ENCODE data around the gene SLC30A1.
"Not testable (repeated sequence)": the region's sequence is repeated elsewhere in the genome, so short reads cannot be mapped to it uniquely, and the experiment has no call there.

The SLC30A1 gene

GRCh38 chr1:211547710-211548109 is 31.3 kb downstream of the SLC30A1 start:
- no peak for DNase-seq (ENCODE audit: low spot score)

- DNase-seq (ENCODE audit: low spot score): no peak
Observed at GRCh38 chr1:211546543-211546942, 32.4 kb downstream of the SLC30A1 start.

- no peak for DNase-seq (ENCODE audit: low spot score)
Observed at GRCh38 chr1:211543025-211543424, 35.9 kb downstream of the SLC30A1 start.

- DNase-seq (ENCODE audit: low spot score): no peak
Observed at GRCh38 chr1:211541720-211542477, 37.1 kb downstream of the SLC30A1 start.

- no peak for DNase-seq (ENCODE audit: low spot score)
Observed at GRCh38 chr1:211541278-211541677, 37.7 kb downstream of the SLC30A1 start.

GRCh38 chr1:211540824-211541223 is 38.1 kb downstream of the SLC30A1 start:
- not testable (repeated sequence) for DNase-seq (ENCODE audit: low spot score)

GRCh38 chr1:211538287-211538686 is 40.7 kb downstream of the SLC30A1 start:
- DNase-seq (ENCODE audit: low spot score): no peak

GRCh38 chr1:211537253-211537652 is 41.7 kb downstream of the SLC30A1 start:
- no peak for DNase-seq (ENCODE audit: low spot score)

- DNase-seq (ENCODE audit: low spot score): no peak
Observed at GRCh38 chr1:211536606-211537005, 42.4 kb downstream of the SLC30A1 start.

GRCh38 chr1:211535346-211535745 is 43.6 kb downstream of the SLC30A1 start:
- no peak for DNase-seq (ENCODE audit: low spot score)

GRCh38 chr1:211534545-211535291 is 44.2 kb downstream of the SLC30A1 start:
- no peak for DNase-seq (ENCODE audit: low spot score)

GRCh38 chr1:211532088-211532444 is 46.9 kb downstream of the SLC30A1 start:
- no peak for DNase-seq (ENCODE audit: low spot score)

GRCh38 chr1:211531194-211532087 is 47.5 kb downstream of the SLC30A1 start:
- no peak for DNase-seq (ENCODE audit: low spot score)

- no peak for DNase-seq (ENCODE audit: low spot score)
Observed at GRCh38 chr1:211530102-211530501, 48.9 kb downstream of the SLC30A1 start.

GRCh38 chr1:211529453-211529852 is 49.5 kb downstream of the SLC30A1 start:
- no peak for DNase-seq (ENCODE audit: low spot score)

- no peak for DNase-seq (ENCODE audit: low spot score)
Observed at GRCh38 chr1:211529011-211529410, 50.0 kb downstream of the SLC30A1 start.

GRCh38 chr1:211527888-211528287 is 51.1 kb downstream of the SLC30A1 start:
- DNase-seq (ENCODE audit: low spot score): no peak

GRCh38 chr1:211527006-211527405 is 52.0 kb downstream of the SLC30A1 start:
- DNase-seq (ENCODE audit: low spot score): no peak

- no peak for DNase-seq (ENCODE audit: low spot score)
Observed at GRCh38 chr1:211526101-211526500, 52.9 kb downstream of the SLC30A1 start.

- DNase-seq (ENCODE audit: low spot score): no peak
Observed at GRCh38 chr1:211525101-211525676, 53.8 kb downstream of the SLC30A1 start.

- no peak for DNase-seq (ENCODE audit: low spot score)
Observed at GRCh38 chr1:211524521-211524920, 54.4 kb downstream of the SLC30A1 start.

GRCh38 chr1:211522804-211523203 is 56.2 kb downstream of the SLC30A1 start:
- no peak for DNase-seq (ENCODE audit: low spot score)
